Activated CD4-positive, alpha-beta T cell treated with anti-CD3 and anti-CD28 coated beads, Interleukin-2, amount 50 U/mL, for 24 hours (primary cell): Measurements from ENCODE around the gene ALPI.

Experiments
- DNase-seq, 2 donors: peaks; one replicate each; pipeline ENCODE4 v3.0.0-alpha.2; 2020; ENCODE audit warnings: low read depth in 1 of 2, low spot score in 1 of 2

The ALPI gene

GRCh38 chr2:232460171-232460570 is 4.2 kb downstream of the ALPI start:
- DNase-seq: no peak

- DNase-seq: no peak
Measured at GRCh38 chr2:232463701-232464543, 8.0 kb downstream of the ALPI start.

- DNase-seq: no peak
Measured at GRCh38 chr2:232464544-232464885, 8.6 kb downstream of the ALPI start.

GRCh38 chr2:232465061-232465460 is 9.1 kb downstream of the ALPI start:
- no peak for DNase-seq

- no peak for DNase-seq
Measured at GRCh38 chr2:232466221-232466620, 10.3 kb downstream of the ALPI start.

GRCh38 chr2:232473467-232473890 is 17.5 kb downstream of the ALPI start:
- DNase-seq: no peak

GRCh38 chr2:232476045-232476444 is 20.1 kb downstream of the ALPI start:
- no peak for DNase-seq

GRCh38 chr2:232476791-232477190 is 20.8 kb downstream of the ALPI start:
- no peak for DNase-seq

- no peak for DNase-seq
Measured at GRCh38 chr2:232477751-232478510, 22.0 kb downstream of the ALPI start.

- DNase-seq: no peak
Measured at GRCh38 chr2:232478571-232479340, 22.8 kb downstream of the ALPI start.

GRCh38 chr2:232479341-232480200 is 23.6 kb downstream of the ALPI start:
- no peak for DNase-seq

GRCh38 chr2:232480201-232481190 is 24.5 kb downstream of the ALPI start:
- DNase-seq: no peak

GRCh38 chr2:232481322-232482140 is 25.6 kb downstream of the ALPI start:
- DNase-seq: no peak

- DNase-seq: no peak
Measured at GRCh38 chr2:232482301-232483238, 26.6 kb downstream of the ALPI start.

GRCh38 chr2:232483311-232483922 is 27.5 kb downstream of the ALPI start:
- DNase-seq: no peak

GRCh38 chr2:232483923-232484627 is 28.1 kb downstream of the ALPI start:
- DNase-seq: no peak
